A549 treated with DMSO at 1 μM for 4 hours (cell line): Measurements from ENCODE around the gene ZNF804A. TPM values are rescaled to one million over a fixed set of nuclear protein-coding genes. Genes with fewer than 3 reads are reported as not detected.

Experiments used
- total RNA-seq: library from RNA; stranded (reverse); fragments of 200-300 nt; extraction: Qiagen RNA extraction; gene quantifications from 5 replicates; pipeline ENCODE4 v1.2.3, GENCODE V29; 2022; ENCODE audit warnings: low read depth

The ZNF804A gene
- total RNA-seq = not detected in 5 replicates

DNA sequence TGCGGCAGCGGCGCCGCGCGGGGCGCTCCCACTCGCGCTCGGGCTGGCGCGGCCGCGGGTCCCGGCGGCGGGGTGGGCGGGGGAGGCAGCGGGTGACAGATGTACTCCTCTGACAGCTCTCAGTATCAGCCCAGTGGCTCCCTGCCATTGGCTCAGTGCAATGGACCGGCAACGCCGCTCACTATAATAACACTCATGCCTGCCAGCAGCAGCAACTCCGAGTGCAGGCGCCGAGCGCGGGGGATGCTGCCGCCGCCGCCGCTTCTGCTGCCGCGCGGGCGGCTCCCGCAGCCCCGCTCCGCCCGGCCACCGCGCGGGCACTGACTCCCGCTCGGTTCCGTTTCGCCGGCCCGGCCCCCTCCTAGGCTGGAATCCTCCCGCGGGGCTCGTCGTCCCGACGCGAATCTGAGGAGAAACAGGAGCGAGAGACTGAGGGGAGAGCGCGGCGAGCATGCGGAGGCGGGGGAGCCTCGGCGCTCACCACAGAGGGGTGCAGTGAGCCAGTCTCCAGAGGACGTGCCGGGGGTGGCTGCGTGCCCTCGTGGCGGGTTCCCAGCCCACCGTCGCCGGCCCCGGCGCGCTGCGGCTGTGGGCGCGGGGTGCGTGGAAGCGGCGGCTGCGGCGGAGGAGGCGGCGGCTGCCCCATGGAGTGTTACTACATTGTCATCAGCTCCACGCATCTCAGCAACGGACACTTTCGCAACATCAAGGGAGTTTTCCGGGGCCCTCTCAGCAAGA is at the start of gene ZNF804A:
Gene ZNF804A, plus strand, starts transcription at position 214 of the 738 bp plus-strand sequence. Its CDS starts 431 bp downstream, at position 645.

